Glomerular visceral epithelial cell (primary cell): ENCODE measurements around the gene SCAANT1.

Source experiments
- DNase-seq: peaks from one replicate; pipeline ENCODE4 v3.0.0-alpha.2; 2016; ENCODE audit errors: extremely low spot score

Gene SCAANT1

GRCh38 chr3:63900459-63900858 lies 11.7 kb downstream of the SCAANT1 start:
- DNase-seq = no peak

- DNase-seq = no peak
These were observed 12.2 kb downstream of the SCAANT1 start for GRCh38 chr3:63900010-63900409.

- no peak for DNase-seq
These were observed 15.7 kb downstream of the SCAANT1 start for GRCh38 chr3:63896332-63897030.

- DNase-seq = no peak
These were observed 16.6 kb downstream of the SCAANT1 start for GRCh38 chr3:63895422-63896189.

- DNase-seq = no peak
These were observed 19.3 kb downstream of the SCAANT1 start for GRCh38 chr3:63892773-63893352.

DNA sequence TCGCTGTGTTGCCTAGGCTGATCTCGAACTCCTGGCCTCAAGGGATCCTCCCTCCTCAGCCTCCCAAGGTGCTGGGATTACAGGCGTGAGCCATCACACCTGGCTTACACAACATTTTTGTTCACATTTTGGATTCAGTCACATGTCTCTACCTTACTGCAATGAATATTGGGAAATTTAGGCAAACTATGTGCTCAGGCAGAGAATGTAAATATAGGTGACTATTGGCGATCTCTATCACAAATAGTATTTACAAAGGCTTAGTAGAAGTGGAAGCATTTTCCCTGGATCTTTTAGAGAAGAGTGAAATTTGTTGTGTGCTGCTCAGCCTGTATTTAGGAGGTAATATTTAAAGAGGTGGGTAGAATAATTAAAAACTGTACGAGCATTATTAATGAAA lies 20.7 kb downstream of the SCAANT1 start:
- DNase-seq = no peak

DNA sequence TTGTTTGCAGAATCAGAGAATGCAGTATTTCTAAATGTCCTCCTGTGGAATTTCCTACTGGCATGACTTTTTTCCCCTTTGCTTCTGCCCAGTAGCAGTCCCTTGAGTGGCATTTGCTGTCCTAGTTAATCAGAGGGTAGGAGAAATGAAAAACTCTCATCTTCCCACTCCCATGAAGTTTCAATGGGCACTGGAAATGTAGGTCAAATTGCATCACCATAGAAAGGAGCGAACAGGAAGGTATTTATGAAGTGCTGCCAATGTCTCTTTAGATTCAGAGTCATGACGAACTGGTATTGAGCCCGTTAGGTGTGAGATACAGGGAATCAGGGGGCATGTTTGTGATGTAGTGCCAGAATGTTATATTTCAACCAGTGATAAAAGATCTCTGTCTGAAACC lies 25.3 kb downstream of the SCAANT1 start:
- no peak for DNase-seq

- DNase-seq = no peak
These were observed 31.5 kb downstream of the SCAANT1 start for GRCh38 chr3:63880653-63881052.

DNA sequence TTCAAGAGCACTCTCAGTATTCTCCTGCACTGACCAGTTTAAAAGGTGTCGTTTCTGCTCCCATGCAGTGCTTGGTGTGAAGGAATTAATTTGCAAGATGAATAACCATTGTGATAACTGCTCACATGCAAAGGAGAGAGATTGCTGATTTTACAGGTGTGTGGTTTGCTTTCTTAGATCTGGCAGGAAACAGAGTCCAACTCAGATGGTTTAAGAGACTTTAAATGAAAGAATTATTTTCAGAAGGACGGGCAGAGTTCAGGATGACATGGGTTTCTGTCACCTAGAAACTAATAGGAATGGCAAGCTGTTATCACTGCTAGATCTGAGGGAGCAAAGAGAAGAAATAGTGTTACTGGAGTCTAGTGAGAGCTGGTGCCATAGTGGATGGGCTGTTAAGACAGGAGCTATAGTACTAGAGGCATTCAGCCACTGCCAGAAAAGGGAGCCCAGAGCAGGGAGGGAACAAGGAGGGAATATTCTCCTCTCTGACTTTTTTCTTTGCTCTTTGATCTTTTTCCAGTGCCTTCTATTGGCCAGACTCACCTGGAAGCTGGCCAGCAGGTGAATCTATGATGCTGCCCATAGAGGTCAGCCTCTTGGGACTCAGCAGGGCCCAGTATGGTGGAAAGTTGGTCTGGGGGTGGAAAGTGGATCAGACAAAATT lies 33.7 kb downstream of the SCAANT1 start:
- DNase-seq = no peak

- DNase-seq = no peak
These were observed 34.3 kb downstream of the SCAANT1 start for GRCh38 chr3:63877737-63878393.

DNA sequence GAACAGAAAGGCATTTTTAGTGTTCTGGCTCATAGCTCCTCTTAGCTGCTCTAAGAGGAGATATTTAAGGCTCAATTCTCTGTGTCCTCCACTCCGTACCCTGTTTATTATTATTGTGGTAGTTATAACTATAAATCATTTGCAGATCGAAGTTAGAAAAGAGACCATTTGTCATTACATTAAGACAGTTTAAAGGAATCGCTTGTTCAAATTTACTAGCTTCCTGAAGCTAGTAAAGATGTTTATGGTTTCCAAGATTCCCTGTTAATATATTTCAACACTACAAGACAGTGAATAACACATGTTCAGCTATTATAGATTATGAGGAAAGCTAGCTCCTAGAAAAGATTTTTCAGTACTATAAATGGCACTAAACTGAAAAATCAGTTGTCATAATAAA lies 35.9 kb downstream of the SCAANT1 start:
- no peak for DNase-seq

DNA sequence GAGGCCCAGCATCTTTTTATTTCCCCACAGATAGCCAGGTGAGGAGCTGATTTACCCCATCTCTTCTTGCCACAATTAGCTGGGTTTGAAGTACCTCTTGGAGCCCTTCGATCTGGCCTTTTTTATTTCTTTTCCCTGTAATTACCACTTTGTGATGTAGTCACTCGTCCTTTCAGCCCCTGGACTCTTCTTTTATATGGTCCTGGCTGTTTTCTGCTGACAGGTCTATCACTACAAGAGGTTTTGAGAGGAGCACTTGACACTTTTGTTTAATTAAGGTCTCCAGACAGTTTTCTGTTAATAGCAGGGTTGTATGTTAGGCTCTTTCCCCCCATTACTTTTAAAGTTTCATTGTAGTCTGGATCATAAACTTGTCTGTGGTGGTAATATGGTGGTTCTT lies 36.7 kb downstream of the SCAANT1 start:
- DNase-seq = no peak

- DNase-seq = no peak
These were observed 37.4 kb downstream of the SCAANT1 start for GRCh38 chr3:63874769-63875168.

GRCh38 chr3:63872135-63872924 lies 39.9 kb downstream of the SCAANT1 start:
- DNase-seq = peak; percentile 63

DNA sequence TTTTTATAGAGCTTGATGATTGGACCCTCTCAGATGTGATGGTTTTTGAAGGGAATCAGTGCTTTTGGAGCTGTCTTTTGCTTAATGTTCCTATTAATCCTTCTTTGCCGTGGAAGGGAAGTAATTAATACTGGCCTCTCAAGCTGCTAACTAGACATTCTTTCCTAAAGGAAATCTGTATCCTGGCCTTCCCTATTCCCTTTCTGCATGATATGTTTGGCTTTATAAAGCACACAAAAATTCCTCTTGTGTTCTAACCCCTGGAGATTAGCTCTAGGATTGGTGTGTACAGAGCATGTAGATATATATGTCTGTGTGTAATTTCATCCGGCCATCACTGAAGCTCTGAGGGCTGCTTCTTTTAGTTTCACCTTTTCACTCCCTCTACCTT lies 41.6 kb downstream of the SCAANT1 start:
- no peak for DNase-seq

- no peak for DNase-seq
These were observed 42.1 kb downstream of the SCAANT1 start for GRCh38 chr3:63869940-63870614.

DNA sequence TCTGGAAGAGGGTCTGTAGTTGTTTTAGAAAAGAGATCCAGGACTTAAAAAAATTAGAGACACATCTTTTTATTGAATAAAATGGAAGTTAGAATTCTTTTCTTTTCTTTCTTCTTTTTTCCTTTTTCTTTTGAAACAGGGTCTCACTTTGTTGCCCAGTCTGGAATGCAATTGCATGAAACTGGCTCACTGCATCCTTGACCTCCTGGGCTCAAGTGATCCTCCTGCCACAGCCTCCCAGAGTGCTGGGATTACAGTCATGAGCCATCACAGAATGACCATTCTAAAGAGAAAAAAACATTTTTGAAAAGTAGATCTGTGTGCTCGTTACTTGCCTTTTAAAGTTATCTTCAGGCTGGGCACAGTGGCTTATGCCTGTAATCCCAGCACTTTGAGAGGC lies 45.0 kb downstream of the SCAANT1 start:
- no peak for DNase-seq

DNA sequence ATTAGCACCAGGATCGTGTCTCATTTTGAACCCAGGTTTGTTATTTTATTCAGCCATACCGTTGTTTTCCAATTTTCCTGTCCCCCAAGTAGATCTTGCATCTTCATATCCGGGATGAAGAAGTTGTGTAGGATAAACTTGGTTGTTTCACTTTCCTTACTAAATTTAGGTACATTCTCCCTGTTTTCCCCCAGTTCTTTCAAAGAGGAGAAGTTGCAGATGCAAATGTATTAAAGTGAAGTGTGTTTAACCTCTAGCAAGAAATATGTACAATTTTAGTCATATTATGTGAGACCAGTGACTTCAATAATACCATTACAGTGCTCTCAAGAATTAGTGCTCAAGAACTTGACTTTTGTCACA lies 47.2 kb downstream of the SCAANT1 start:
- no peak for DNase-seq

- peak; percentile 28 for DNase-seq
These were observed 47.9 kb downstream of the SCAANT1 start for GRCh38 chr3:63864008-63864964.
